Measurements from ENCODE around the gene GPR61.

The GPR61 gene, protein sequence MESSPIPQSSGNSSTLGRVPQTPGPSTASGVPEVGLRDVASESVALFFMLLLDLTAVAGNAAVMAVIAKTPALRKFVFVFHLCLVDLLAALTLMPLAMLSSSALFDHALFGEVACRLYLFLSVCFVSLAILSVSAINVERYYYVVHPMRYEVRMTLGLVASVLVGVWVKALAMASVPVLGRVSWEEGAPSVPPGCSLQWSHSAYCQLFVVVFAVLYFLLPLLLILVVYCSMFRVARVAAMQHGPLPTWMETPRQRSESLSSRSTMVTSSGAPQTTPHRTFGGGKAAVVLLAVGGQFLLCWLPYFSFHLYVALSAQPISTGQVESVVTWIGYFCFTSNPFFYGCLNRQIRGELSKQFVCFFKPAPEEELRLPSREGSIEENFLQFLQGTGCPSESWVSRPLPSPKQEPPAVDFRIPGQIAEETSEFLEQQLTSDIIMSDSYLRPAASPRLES

DNA sequence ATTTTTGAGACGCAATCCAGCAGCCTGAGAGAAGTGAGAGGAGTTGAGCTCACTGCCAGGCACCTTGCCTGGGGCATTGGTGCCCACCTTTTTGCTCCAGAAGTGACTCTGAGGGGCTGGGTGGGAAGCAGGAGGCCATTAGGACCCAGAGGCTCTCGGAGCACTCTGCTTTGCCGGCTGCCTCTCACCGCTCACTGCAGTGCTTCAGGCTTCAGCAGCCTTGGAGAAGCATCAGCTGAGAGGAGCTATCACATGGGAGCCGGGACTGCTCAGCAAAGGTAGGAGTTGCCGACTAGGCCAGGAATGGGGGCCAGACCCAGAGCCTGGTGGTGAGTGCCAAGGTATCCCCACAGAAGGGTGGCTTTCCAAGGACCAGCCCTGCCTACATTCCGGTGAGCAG, at the start of gene GPR61:
TSS of gene GPR61 (plus strand) at position 197 of the 400 bp plus-strand sequence. CDS start 3,151 bp downstream, outside the sequence.
- no peak for DNase-seq (ENCODE audit: low read depth in 2 of 2)

DNA sequence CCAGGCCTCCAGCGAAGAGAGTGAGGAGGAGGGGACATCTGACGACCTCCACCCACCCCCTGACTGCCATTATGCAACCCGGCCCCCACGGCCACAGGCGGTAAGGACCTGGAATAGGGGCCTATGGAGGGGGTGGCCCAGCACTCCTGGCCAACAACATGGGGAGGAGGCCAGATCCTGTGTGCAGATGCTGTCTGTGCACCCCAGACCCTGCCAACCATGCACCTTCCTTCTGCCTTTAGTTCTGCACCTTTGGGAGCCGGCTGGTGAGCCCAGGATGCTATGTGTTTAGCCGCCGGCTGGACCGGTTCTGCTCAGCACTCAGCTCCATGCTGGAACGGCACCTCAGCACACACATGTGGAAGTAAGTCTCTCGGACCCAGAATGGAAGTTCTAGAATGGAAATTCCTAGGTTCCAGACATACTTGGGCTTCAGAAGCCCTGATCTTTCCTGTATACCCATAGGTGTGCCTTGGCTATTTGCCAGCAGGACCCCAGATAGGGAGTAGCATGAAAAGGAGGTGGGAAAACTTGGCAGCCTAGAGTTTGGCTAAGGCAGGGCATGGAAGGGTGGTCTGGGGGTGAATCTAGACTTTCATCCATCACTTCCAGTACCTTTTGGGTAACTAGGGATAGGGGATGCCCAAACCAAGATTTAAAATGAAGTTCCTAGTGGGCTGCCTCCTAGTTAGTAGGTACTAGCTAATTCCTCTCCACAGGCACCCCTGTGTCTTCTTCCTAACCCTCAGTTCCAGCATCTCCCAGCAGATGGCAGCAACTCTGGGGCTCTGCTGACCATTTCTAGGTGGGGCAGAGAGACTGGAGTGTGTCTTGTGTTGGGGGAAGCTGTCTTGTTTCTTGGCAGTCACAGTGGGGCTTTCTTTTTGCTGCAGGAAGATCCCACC, 49.4 kb upstream of the GPR61 start:
- DNase-seq (ENCODE audit: low read depth in 2 of 2) = peak in 1 of 2 experiments; percentile 67

DNA sequence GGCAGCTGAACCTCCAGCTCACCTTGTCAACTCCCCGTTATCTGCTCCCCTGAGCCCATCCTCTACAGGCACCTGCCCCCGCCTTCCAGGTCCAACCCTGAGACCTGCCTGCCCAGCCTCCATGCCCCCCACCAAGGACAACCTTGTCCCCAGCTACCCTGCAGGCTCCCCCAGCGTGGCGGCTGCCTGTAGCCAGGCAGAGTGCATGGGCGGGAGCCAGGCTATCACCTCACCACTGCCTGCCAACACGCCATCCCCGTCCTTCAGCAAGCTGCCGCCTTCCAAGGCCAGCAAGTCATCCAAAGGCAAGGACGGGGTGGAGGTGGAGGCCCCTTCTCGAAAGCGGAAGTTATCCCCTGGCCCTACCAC, 48.8 kb upstream of the GPR61 start:
- DNase-seq (ENCODE audit: low read depth in 2 of 2) = no peak

DNA sequence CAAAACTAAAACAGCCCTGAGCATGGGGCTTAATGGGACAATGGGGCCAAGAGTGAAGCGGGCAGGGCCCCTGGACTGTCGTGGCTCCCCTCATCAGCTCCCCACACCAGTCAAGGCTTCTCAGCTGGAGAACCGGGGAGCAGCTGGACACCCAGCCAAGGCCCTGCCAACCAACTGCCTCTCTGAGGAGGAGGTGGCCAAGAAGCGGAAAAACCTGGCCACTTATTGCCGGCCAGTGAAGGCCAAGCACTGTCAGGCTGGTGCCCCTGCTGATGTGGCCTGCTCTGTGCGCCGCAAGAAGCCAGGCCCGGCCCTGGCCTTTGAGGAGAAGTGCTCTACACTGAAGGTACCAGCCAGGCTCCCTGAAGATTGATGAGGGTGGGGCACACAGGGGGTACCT, 48.3 kb upstream of the GPR61 start:
- DNase-seq (ENCODE audit: low read depth in 2 of 2) = no peak

DNA sequence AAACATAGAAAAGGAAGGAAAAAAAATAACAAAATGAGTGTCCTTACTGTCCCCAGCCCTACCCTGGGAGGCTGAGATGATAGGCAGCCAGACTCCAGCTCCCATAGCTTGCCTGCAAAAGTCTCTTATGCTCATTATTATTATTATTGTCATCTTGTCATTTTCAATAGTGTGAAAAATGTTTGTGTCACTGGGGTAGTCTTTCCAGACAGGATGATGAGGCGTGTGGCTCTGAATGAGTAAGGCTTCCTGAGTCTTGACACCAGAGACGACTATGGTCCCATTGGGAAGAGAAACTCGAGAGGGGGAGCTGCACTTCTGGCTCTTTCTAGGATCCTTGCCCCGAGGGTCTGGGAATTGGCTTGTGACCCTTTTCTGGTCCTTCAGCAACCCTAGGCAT, 46.9 kb upstream of the GPR61 start:
- no peak for DNase-seq (ENCODE audit: low read depth in 2 of 2)

DNA sequence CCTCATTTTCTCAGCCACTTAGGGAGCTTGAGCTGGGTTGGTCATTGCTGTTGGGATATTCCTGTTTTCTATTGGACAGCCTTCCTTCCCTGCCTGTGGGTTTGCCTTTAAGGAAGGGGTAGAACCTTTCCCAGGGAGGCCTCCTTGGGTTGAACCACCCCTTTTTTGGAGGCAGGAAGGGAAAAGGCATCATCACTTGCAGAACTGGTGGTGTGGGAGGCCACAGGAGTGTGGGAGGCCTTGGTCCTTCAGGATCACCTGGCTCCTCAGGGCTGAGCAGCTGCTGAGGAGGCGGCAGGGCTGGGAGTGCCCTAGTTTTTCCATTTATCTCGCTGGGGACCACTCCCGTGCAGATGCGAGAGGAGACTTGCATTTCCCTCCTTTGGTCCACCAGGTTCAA, 46.4 kb upstream of the GPR61 start:
- DNase-seq (ENCODE audit: low read depth in 2 of 2) = no peak

DNA sequence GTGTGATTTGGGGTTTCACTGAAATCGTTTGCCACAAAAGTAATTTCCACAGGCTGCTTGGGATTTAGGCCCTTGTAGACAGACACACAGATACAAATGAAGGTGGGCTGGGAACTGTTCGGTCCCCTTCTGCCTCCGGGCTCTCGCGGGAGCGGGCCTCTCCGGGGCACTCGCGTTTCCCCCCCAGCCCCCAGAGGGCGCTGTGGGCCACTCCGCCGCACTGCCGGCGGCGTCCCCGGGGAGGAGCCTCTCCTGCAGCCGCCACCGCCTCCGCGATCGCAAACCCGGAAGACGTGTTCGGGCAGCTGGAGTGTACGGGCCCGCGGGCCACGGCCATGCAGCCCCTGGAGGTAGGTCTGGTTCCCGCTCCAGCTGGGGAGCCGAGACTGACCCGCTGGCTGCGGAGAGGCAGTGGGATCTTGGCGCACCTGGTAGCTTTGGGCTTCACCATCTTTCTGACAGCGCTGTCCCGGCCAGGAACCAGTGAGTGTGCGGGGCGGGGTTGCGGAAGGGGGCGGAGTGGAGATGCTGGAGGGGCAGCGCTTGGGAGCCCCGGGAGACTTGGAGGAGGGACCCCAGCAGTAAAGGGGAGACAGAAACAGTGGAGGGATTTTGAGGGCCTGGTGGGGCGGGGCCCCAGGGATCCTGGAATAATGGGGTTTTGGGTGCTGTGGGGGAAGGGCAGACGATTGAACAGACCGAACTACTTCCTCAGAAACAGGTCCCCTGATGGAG, 45.7 kb upstream of the GPR61 start, which contains the start of gene CYB561D1:
TSS of gene CYB561D1 (plus strand) at position 290 of the 735 bp plus-strand sequence. CDS start at position 336, 46 bp downstream.
- DNase-seq (ENCODE audit: low read depth in 2 of 2) = peak; percentile 81 to 86

DNA sequence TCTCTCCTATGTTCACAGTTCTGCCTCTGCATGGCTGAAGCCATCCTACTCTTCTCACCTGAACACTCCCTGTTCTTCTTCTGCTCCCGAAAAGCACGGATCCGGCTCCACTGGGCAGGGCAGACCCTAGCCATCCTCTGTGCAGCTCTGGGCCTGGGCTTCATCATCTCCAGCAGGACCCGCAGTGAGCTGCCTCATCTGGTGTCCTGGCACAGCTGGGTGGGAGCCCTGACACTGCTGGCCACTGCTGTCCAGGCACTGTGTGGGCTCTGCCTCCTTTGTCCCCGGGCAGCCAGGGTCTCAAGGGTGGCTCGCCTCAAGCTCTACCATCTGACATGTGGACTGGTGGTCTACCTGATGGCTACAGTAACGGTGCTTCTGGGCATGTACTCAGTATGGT, 43.9 kb upstream of the GPR61 start:
- no peak for DNase-seq (ENCODE audit: low read depth in 2 of 2)

DNA sequence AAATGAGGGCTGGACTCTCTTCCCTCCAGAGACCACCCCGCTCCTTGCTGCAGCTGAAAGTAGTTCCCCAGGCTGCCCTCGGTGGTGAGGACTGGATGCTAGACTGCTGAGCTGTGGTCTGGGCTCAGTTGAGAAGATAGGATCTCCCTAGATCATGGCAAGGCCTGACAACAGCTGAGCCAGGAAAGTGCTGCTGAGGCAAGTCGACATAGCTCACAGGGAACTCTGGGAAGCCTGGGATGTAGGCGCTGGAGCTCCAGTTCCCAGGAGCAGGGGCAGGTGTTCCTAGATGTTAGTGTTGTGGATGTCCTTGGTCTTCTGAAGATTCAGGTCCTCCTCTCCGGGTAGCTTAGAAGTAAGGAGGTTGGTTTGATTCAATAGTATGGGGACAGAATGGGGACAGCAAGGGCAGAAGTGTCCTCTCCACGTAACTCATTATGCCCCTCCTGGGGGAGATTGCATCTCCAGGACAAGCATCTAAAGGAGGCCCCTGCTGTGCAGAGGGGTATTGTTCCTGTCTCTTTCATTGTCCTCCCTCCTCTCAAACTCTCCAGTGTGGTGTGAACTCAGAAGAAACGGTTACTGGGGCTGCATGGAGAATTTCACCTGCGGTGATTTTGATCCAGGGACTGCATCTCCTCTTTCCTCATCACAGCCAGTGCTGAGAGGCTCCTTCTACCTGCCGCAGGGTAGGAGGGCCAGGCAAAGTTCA, 42.1 kb upstream of the GPR61 start:
- DNase-seq (ENCODE audit: low read depth in 2 of 2) = no peak

DNA sequence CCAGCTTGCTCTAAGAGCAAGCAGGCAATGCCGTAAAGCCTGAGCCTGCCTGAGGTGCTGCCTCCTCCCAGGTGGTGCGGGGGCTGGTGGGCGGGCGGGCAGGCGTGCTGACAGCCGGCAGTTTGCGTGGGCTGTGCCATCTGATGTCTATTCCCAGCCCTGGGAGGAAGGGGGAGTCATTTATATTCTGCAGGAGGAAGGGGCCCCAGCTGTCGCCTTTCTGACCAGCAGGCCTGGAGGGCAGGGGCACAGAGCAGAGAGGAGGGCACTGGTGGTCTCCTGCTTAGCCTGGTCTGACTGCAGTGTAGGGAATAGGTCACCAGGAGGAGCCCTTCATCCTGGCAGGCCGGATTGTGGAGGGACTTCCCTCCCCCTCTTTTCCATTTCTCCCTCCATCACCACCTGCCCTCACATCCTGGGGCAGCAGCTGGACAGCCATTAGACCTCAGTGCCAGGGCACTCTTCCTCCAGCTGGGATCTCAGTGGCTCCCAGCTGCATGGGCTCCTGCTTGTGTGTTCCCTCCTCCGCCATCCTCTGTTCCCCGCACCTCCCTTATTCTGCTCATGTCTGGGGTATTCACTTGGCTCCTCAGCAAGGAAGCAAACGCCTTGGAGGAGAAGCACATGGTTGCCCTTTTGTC, 41.4 kb upstream of the GPR61 start:
- DNase-seq (ENCODE audit: low read depth in 2 of 2) = no peak

DNA sequence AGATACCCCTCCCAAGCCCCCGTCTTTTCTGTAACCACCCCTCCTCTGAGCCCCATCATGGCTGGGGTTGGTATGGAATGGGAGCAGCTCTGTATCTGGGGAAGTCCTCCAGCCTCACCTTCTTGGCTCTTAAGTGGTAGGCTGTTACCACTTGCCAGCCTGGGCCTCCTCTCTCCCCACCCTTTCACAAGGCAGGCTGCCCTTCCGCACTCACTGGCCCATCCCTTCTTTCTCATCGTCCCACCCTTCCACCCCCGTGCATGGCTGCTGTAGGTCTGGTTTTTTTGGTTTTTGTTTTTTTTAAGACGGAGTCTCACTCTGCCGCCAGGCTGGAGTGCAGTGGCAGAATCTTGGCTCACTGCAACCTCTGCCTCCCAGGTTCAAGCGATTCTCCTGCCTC, 40.6 kb upstream of the GPR61 start:
- no peak for DNase-seq (ENCODE audit: low read depth in 2 of 2)

DNA sequence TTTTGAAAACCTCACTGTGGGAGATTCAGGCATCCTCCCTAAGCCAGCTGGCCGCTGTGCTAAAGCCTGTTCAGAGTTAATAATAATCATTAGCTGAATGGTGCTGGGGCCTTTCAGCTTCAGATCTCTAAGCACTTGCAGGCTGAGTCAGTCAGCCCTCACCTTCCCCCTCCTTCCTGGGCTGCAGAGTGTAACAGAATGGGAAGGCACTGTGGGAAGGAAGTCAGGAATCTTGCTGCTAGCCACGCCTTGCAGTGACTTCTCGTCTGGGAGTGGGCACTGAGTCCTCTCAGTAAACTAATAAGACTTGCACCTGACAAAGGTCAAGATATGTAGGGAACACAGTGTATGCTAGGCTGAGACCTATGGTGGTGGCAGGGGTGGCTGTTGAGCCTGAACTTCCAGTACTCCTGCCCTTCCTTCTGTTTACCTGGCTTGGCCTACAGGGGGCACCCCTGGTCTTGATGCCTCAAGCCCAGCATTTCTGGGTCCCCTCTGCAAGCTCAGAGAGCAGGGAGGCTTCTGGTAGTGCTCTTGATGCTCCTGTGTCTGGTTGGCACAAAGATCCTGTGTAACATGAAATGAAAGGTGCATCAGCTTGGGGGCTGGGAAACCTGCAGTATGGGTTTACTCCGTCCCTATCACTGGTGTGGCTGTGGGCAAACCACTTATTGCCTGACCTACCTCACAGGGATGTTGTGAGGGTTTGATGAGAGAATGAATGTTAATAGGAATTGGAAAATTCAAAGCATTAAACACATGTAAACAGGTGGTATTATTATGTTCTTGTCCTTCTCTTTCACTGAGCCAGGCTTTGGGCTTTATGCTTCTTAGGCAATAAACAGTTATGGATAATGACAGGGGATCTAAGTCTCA, 39.8 kb upstream of the GPR61 start:
- peak in 1 of 2 experiments; percentile 59 for DNase-seq (ENCODE audit: low read depth in 2 of 2)

DNA sequence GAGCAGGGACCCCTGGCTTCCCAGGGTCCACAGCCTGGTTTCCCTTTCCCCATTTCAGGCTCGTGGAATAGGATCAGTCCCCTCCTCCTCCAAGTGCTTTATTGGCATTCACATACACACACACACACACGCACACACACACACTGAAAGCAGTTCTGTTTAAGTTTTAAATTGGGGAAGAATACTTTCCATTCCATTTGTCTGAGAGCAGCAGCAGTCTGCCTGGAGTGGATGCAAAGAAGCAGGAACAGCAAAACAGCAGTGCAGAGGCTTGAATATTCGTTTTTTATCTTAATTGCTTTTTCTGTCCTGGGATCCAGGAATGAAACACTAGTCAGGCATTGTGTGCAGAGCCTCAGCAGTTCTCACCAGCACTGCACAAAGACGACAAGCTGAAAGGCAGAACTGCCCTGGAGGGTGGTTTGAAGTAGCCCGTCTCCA, 38.7 kb upstream of the GPR61 start:
- no peak for DNase-seq (ENCODE audit: low read depth in 2 of 2)

DNA sequence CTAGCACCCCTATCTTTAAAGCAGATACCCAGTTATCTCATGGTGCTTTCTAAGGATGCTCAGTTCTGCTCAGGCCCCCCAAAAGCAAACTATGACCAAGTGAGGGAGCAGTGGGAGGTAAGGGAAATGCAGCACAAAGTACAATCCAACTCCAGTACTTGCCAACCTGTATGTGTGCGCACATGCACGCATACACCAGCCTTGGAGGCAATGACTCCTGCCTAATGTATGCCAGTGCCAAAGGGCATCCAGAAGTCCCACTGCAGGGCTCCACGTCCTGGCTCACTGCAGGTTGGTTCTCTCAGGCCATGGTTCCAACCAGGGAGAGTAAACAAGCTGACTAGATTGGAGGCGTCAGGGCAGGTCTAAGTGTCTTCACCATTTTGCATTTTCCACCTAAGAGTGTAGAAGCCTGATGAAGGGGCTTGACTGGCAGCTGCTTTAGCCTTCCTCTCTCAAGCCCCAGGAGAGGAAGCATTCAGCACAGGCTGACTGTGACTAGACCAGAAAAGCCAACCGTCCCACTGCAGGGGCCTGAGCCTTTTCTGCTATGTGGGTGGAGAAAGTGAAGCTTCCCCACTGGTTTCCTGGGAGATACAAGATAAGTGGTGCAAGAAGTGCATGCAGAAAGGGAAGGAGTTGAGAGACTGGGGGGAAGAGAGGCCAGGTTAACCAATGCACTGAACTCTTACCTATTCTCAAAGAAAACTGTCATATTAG, 37.9 kb upstream of the GPR61 start:
- DNase-seq (ENCODE audit: low read depth in 2 of 2) = no peak

DNA sequence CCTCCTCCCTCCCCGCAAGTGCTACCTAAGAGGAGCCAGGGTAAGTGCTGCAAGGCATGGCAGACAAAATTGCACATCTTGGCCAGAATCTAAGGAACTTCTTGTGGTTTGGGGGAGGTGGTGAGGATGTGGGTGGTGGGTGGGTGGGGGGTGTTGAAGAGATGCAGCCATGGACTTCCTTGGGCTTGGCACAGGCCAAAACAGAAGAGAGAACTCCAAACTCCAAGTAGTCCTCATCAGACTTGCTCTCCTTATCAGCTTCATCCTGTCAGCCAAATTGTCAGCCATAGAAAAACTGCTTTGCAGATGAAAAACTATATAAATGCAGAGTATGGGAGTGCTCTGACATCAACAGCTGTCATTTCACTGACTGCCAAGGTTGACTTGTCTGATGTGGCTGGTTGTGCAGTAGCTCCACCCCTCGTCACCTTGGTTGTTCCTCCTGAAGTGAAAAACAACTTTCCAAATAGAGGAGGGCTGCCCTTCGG, 37.3 kb upstream of the GPR61 start:
- DNase-seq (ENCODE audit: low read depth in 2 of 2) = no peak

DNA sequence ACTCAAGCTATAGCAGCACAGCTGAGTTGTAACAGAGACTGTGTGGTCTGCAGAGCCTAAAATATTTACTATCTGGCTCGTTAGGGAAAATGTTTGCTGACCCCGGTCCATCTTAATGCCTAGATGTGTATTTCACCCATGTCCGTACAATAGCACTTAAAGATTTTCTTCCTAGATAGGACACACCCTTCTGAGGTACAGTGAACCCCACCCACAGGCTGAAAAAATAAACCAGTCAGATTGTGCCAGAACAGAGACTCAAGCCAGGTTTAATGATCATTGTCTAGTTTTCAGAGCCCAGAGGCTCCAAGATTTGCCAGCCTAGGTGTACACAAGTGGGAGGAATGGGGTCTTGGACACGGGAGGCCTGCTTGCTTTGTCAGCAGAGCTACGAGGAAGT, 35.7 kb upstream of the GPR61 start:
- no peak for DNase-seq (ENCODE audit: low read depth in 2 of 2)

DNA sequence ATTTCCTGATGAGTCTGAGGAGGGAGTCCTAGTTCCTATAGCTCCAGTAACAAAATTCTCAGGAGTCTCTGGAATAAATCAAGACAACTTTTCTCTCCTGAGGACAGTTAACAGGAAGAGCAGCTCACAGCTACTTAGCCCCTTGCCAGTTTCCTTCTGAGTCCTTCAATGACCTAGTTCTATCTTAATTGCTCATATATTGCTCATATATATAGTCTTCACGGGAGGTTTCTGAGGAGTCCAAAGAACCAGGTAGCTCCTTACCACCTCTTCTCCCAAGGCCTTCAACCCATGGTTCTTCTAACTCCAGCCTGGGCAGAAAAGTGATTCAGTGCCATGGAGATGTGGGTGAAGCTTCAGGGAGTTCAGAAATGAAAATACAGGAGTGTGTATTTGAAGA, 34.7 kb upstream of the GPR61 start:
- no peak for DNase-seq (ENCODE audit: low read depth in 2 of 2)

DNA sequence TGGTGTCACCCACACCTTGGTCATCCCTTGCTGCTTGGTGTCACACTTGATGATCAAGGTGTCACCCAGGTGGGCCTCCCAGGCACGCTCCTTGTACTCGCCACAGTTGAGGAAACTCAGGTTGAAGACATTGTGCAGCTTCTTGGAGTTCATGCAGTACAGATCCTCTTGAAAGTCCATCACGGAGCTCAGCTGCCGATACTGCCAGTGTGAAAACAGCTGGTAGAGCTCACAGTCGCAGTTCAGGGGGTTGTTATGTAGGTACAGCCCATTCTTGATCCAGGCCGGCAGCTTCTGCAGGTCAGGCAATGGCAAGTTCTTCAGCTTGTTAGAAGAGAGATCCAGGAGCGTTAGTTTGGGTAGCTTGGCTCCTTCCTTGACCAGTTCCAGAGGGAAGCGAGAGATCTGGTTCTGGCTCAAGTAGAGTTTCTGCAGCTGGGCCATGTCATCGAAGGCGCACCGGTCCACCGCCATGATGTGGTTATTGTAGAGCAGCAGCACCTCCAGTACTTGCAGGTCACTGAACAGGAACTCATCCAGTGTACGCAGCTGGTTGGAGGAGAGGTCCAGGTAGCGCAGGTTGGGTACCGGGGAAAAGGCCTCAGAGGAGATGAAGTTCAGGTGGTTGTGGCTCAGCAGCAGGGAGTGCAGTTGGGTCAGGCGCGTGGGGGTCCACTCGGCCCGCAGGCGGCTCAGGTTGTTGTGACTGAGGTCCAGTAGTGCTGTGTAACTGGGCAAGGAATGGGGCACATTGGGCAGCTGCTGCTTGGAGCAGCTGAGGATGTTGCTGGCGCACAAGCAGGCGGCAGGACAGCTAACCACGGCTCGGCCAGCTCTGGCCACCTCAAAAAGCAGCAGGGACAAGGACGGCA, 31.4 kb upstream of the GPR61 start:
- no peak for DNase-seq (ENCODE audit: low read depth in 2 of 2)

Data from stimulated activated CD4-positive, alpha-beta T cell treated with anti-CD3 and anti-CD28 coated beads, Interleukin-12 subunit alpha, Interleukin-12 subunit beta, amount 100 ng/mL, for 24 hours (primary cell).